ENCODE results near the gene NGRN. TPM values are rescaled to one million over a fixed set of nuclear protein-coding genes. Genes with fewer than 3 reads are reported as not detected.

Gene NGRN
- total and polyA plus RNA-seq, 2 of the 4 experiments (the other 2 are of a cell fraction) = 39.6 to 46.2 TPM

- no peak overlapping the region for H2AK9ac ChIP-seq (replicated peaks; ENCODE audit: low read depth, low read length, poor library complexity)
- no peak overlapping the region for H2BK20ac ChIP-seq (ENCODE audit: low read depth, low read length)
- H3K23ac ChIP-seq (ENCODE audit: low read depth, low read length) = no peak overlapping the region
- H3K9me3 ChIP-seq (ENCODE audit: control insufficient read depth, insufficient read depth, low read length) = no peaks in the 10 kb centered on the region
- no peaks in the 10 kb centered on the region for H4K20me1 ChIP-seq (ENCODE audit: insufficient read depth, low read length)
- no peak overlapping the region for H3K27ac ChIP-seq (ENCODE audit: insufficient read depth, low read length)
- BruUV-seq (replicated peaks) = no TSS peak
- no peak overlapping the region for H3K9ac ChIP-seq (ENCODE audit: low read depth, low read length)
- no peak overlapping the region for H4K5ac ChIP-seq (ENCODE audit: low read depth, low read length)
- no peak overlapping the region for H2BK5ac ChIP-seq (ENCODE audit: low read depth, low read length, poor library complexity, severe bottlenecking)
- no peak overlapping the region for H2BK120ac ChIP-seq (ENCODE audit: low read depth, low read length)
- no peak overlapping the region for H3K14ac ChIP-seq (replicated peaks; ENCODE audit: low read depth, low read length)
- H4K91ac ChIP-seq (ENCODE audit: insufficient read depth, low read depth, low read length) = no peak overlapping the region
- no peak overlapping the region for H3K4ac ChIP-seq (ENCODE audit: low read depth, low read length)
- no peak overlapping the region for H2AFZ ChIP-seq (replicated peaks; ENCODE audit: low read length, poor library complexity)
- dilution Hi-C loops (cut with HindIII; ENCODE audit: low sequenced_read_pairs, unreplicated experiment) (no loop called here), intact Hi-C loops (cut with micrococcal nuclease) (no loop called here), in situ Hi-C loops (cut with MboI; ENCODE audit: low sequenced_read_pairs) (no loop called here)
- H3K79me1 ChIP-seq (ENCODE audit: low read depth in 1 of 2, low read length in 2 of 2) = no peaks in the 10 kb centered on the region
- no peaks in the 10 kb centered on the region for H3K36me3 ChIP-seq (ENCODE audit: control insufficient read depth, insufficient read depth, low read length)
- H3K56ac ChIP-seq (ENCODE audit: extremely low read depth, insufficient read depth, low read length) = no peak overlapping the region
- no peak for TF ChIP-seq MXI1 (IDR thresholded peaks at IDR 0.05; ENCODE audit: borderline replicate concordance, low read depth, low read length)
- no peak for TF ChIP-seq USF2 (IDR thresholded peaks at IDR 0.05; ENCODE audit: low read depth, low read length)
- TF ChIP-seq RFX5 (IDR thresholded peaks at IDR 0.05; ENCODE audit: low read depth, low read length) = no peak
- TF ChIP-seq MAZ (IDR thresholded peaks at IDR 0.05; ENCODE audit: borderline replicate concordance, low read depth, low read length) = no peak
- no peak for TF ChIP-seq CHD1 (IDR thresholded peaks at IDR 0.05; ENCODE audit: low read depth, low read length)
- TF ChIP-seq ELK1 (IDR thresholded peaks at IDR 0.05; ENCODE audit: borderline replicate concordance, low read depth, low read length) = no peak
- no peak for TF ChIP-seq RCOR1 (IDR thresholded peaks at IDR 0.05; ENCODE audit: insufficient replicate concordance, low read length)
- no peak for TF ChIP-seq MAFK (IDR thresholded peaks at IDR 0.05; ENCODE audit: low read depth, low read length)
- TF ChIP-seq CTCF (conservative IDR thresholded peaks at IDR 0.05; ENCODE audit: low read depth, low read length) = peak; percentile 48
- no peak for TF ChIP-seq BHLHE40 (IDR thresholded peaks at IDR 0.05; ENCODE audit: low read depth, low read length)
- TF ChIP-seq NFE2L2 (IDR thresholded peaks at IDR 0.05; ENCODE audit: low read depth, low read length) = no peak
- TF ChIP-seq RAD21 (IDR thresholded peaks at IDR 0.05; ENCODE audit: low read length) = peak; percentile 48
- TF ChIP-seq CEBPB (IDR thresholded peaks at IDR 0.05; ENCODE audit: low read depth, low read length) = no peak
- peak; percentile 17; the same call in 1 of the 2 replicates for TF ChIP-seq SMC3 (IDR thresholded peaks at IDR 0.05; ENCODE audit: low read depth, low read length)
- TF ChIP-seq FOS (IDR thresholded peaks at IDR 0.05; ENCODE audit: low read depth, low read length) = no peak
- no peak for TF ChIP-seq POLR2A (IDR thresholded peaks at IDR 0.05; ENCODE audit: low read depth, low read length)
- no peaks in the 10 kb centered on the region for H3K27me3 ChIP-seq (ENCODE audit: control insufficient read depth, insufficient read depth, low read length)
- ChIA-PET CTCF (no interaction called here), POLR2A (ENCODE audit: unreplicated experiment) (no interaction called here)
- no peak overlapping the region for H2BK15ac ChIP-seq (ENCODE audit: low read depth, low read length)
- H3K9me1 ChIP-seq (ENCODE audit: insufficient read depth, low read length) = no peaks in the 10 kb centered on the region
- no peak overlapping the region for H2AK5ac ChIP-seq (ENCODE audit: low read depth, low read length)
- no peak overlapping the region for H4K8ac ChIP-seq (ENCODE audit: low read depth in 2 of 2, low read length in 2 of 2)
- H3K4me2 ChIP-seq (ENCODE audit: low read depth, low read length) = no peak overlapping the region
- peak; percentile 70 for ATAC-seq (ENCODE audit: low read depth)
- no peak overlapping the region for H3K4me3 ChIP-seq (ENCODE audit: insufficient read depth, low read depth, low read length)
- DNase-seq = peak; percentile 25
- no peak overlapping the region for H3K18ac ChIP-seq (ENCODE audit: low read depth, low read length)
- H3K4me1 ChIP-seq (ENCODE audit: control insufficient read depth, insufficient read depth, low read length) = no peaks in the 10 kb centered on the region
Observed at GRCh38 chr15:90286678-90287077, 21.2 kb downstream of the NGRN start.
